ENCODE measurements around the gene SARNP. TPM values are rescaled to one million over a fixed set of nuclear protein-coding genes. Genes with fewer than 3 reads are reported as not detected.

Gene SARNP
- total and polyA plus RNA-seq, 10 of the 15 experiments (the other 5 are each of a cell fraction or from before 2014, with no cell fraction given): 77.6 to 445 (median 188) TPM

DNA sequence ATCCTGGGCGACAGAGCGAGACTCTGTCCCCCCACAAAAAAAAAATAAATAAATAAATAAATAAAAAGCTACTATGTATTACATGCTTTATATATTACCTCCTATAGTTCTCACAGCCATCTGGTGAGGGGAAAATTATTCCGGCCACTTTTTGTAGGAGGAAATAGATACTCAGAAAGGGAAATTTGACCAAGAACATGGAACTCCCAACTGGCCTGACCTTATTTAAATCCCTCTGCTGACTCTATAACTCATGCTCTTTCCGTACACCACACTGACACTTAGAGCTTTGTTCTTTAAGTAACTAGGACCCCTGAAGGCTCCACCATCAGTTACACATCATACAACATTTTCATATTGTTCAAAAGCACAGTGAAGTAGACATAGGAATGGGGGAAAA lies 27.4 kb upstream of the SARNP start:
- ChIA-PET CTCF (interaction anchor here (2.2 kb wide), 1 partner anchor 10 kb away, joined by 5 read pairs; no protein-coding TSS in a partner anchor), SMC1A (ENCODE audit: uncharacterized antibody, unreplicated experiment) (interaction anchor here (1.3 kb wide), 1 partner anchor 184 kb away, joined by 3 read pairs; no protein-coding TSS in a partner anchor), RAD21 (ENCODE audit: unreplicated experiment) (no interaction called here), POLR2A (interaction anchor here (0.5 kb wide), 1 partner anchor 8 kb away, joined by 3 read pairs; no protein-coding TSS in a partner anchor)
- Histone ChIP-seq H3K9me3 (replicated peaks; ENCODE audit: control insufficient read depth, insufficient read depth, low read length) (no peaks in the 10 kb centered on the region), H3K27me3 (replicated peaks in 1 of 2; ENCODE audit: control insufficient read depth in 2 of 2, insufficient read depth in 2 of 2, low read length in 1 of 2) (peaks cover 0 to 1% of the 10 kb centered on the region in 2 experiments; a peak in 3 of 4 replicates), H3K4me1 (ENCODE audit: control insufficient read depth, insufficient read depth, low read length) (no peaks in the 10 kb centered on the region; the same call in 1 of the 2 replicates), H2AFZ (ENCODE audit: control insufficient read depth, low read depth, low read length) (no peak overlapping the region), H3K4me3 (no peak overlapping the region), H3K9ac (ENCODE audit: control insufficient read depth, insufficient read depth, low read length) (no peak overlapping the region), H4K20me1 (ENCODE audit: control insufficient read depth, insufficient read depth) (no peaks in the 10 kb centered on the region), H3K4me2 (ENCODE audit: control insufficient read depth, insufficient read depth) (no peak overlapping the region), H3K27ac (ENCODE audit: control insufficient read depth, insufficient read depth) (no peak overlapping the region), H3K79me2 (ENCODE audit: control insufficient read depth, insufficient read depth, low read length) (no peaks in the 10 kb centered on the region), H3K36me3 (ENCODE audit: control insufficient read depth in 2 of 2, insufficient read depth in 2 of 2, low read length in 1 of 2) (no peaks in the 10 kb centered on the region)
- BruUV-seq (replicated peaks): no TSS peak
- in situ Hi-C loops (cut with MboI) (no loop called here), intact Hi-C loops (cut with micrococcal nuclease; ENCODE audit: unreplicated experiment) (no loop called here)
- FAIRE-seq: no peak
- no peak for DNase-seq (ENCODE audit: low read depth, low spot score)
- 70% methylated on average over 4 of the region's 4 CpGs for WGBS (ENCODE audit: insufficient coverage, insufficient replicate concordance, low lambda C conversion rate, missing lambda C conversion rate)
- ATAC-seq: no peak
- TF ChIP-seq, protein P1, sequence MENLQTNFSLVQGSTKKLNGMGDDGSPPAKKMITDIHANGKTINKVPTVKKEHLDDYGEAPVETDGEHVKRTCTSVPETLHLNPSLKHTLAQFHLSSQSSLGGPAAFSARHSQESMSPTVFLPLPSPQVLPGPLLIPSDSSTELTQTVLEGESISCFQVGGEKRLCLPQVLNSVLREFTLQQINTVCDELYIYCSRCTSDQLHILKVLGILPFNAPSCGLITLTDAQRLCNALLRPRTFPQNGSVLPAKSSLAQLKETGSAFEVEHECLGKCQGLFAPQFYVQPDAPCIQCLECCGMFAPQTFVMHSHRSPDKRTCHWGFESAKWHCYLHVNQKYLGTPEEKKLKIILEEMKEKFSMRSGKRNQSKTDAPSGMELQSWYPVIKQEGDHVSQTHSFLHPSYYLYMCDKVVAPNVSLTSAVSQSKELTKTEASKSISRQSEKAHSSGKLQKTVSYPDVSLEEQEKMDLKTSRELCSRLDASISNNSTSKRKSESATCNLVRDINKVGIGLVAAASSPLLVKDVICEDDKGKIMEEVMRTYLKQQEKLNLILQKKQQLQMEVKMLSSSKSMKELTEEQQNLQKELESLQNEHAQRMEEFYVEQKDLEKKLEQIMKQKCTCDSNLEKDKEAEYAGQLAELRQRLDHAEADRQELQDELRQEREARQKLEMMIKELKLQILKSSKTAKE (IDR thresholded peaks at IDR 0.05; ENCODE audit: low read depth, poor library complexity, severe bottlenecking): no peak
- no peak for TF ChIP-seq TAF1 (IDR thresholded peaks at IDR 0.05; ENCODE audit: borderline replicate concordance, low read depth, low read length)
- no peak for TF ChIP-seq CBFB (IDR thresholded peaks at IDR 0.05; ENCODE audit: low read depth)
- TF ChIP-seq, protein P2, sequence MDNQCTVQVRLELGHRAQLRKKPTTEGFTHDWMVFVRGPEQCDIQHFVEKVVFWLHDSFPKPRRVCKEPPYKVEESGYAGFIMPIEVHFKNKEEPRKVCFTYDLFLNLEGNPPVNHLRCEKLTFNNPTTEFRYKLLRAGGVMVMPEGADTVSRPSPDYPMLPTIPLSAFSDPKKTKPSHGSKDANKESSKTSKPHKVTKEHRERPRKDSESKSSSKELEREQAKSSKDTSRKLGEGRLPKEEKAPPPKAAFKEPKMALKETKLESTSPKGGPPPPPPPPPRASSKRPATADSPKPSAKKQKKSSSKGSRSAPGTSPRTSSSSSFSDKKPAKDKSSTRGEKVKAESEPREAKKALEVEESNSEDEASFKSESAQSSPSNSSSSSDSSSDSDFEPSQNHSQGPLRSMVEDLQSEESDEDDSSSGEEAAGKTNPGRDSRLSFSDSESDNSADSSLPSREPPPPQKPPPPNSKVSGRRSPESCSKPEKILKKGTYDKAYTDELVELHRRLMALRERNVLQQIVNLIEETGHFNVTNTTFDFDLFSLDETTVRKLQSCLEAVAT (IDR thresholded peaks at IDR 0.05): no peak
- no peak for TF ChIP-seq SIX5 (IDR thresholded peaks at IDR 0.05; ENCODE audit: low read depth, low read length, severe bottlenecking)
- TF ChIP-seq JUNB (IDR thresholded peaks at IDR 0.05): no peak
- no peak for TF ChIP-seq CHD2 (IDR thresholded peaks at IDR 0.05; ENCODE audit: borderline replicate concordance, low read depth, low read length)
- no peak for TF ChIP-seq RFX5 (IDR thresholded peaks at IDR 0.05; ENCODE audit: low read depth, low read length)
- TF ChIP-seq, protein P3, sequence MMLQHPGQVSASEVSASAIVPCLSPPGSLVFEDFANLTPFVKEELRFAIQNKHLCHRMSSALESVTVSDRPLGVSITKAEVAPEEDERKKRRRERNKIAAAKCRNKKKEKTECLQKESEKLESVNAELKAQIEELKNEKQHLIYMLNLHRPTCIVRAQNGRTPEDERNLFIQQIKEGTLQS (IDR thresholded peaks at IDR 0.05; ENCODE audit: borderline replicate concordance, extremely low read depth, low read depth, low read length): no peak
- TF ChIP-seq, protein P4, sequence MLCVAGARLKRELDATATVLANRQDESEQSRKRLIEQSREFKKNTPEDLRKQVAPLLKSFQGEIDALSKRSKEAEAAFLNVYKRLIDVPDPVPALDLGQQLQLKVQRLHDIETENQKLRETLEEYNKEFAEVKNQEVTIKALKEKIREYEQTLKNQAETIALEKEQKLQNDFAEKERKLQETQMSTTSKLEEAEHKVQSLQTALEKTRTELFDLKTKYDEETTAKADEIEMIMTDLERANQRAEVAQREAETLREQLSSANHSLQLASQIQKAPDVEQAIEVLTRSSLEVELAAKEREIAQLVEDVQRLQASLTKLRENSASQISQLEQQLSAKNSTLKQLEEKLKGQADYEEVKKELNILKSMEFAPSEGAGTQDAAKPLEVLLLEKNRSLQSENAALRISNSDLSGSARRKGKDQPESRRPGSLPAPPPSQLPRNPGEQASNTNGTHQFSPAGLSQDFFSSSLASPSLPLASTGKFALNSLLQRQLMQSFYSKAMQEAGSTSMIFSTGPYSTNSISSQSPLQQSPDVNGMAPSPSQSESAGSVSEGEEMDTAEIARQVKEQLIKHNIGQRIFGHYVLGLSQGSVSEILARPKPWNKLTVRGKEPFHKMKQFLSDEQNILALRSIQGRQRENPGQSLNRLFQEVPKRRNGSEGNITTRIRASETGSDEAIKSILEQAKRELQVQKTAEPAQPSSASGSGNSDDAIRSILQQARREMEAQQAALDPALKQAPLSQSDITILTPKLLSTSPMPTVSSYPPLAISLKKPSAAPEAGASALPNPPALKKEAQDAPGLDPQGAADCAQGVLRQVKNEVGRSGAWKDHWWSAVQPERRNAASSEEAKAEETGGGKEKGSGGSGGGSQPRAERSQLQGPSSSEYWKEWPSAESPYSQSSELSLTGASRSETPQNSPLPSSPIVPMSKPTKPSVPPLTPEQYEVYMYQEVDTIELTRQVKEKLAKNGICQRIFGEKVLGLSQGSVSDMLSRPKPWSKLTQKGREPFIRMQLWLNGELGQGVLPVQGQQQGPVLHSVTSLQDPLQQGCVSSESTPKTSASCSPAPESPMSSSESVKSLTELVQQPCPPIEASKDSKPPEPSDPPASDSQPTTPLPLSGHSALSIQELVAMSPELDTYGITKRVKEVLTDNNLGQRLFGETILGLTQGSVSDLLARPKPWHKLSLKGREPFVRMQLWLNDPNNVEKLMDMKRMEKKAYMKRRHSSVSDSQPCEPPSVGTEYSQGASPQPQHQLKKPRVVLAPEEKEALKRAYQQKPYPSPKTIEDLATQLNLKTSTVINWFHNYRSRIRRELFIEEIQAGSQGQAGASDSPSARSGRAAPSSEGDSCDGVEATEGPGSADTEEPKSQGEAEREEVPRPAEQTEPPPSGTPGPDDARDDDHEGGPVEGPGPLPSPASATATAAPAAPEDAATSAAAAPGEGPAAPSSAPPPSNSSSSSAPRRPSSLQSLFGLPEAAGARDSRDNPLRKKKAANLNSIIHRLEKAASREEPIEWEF (IDR thresholded peaks at IDR 0.05; ENCODE audit: insufficient replicate concordance, low read depth, low read length): no peak
- no peak for TF ChIP-seq JUND (IDR thresholded peaks at IDR 0.05; ENCODE audit: low read depth, low read length)
- TF ChIP-seq, protein P5, sequence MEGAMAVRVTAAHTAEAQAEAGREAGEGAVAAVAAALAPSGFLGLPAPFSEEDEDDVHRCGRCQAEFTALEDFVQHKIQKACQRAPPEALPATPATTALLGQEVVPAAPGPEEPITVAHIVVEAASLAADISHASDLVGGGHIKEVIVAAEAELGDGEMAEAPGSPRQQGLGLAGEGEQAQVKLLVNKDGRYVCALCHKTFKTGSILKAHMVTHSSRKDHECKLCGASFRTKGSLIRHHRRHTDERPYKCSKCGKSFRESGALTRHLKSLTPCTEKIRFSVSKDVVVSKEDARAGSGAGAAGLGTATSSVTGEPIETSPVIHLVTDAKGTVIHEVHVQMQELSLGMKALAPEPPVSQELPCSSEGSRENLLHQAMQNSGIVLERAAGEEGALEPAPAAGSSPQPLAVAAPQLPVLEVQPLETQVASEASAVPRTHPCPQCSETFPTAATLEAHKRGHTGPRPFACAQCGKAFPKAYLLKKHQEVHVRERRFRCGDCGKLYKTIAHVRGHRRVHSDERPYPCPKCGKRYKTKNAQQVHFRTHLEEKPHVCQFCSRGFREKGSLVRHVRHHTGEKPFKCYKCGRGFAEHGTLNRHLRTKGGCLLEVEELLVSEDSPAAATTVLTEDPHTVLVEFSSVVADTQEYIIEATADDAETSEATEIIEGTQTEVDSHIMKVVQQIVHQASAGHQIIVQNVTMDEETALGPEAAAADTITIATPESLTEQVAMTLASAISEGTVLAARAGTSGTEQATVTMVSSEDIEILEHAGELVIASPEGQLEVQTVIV (IDR thresholded peaks at IDR 0.05; ENCODE audit: borderline replicate concordance, partially characterized antibody): no peak

All from GM12878 (cell line).